Activated T-helper 1 cell treated with anti-CD3 and anti-CD28 coated beads, Interleukin-2, amount 50 U/mL, for 16 hours (primary cell): ENCODE measurements around the gene NCBP3.

ENCODE experiments used
- DNase-seq, 2 donors: peaks; one replicate each; pipeline ENCODE4 v3.0.0-alpha.2; 2020; ENCODE audit warnings: low read depth in 1 of 2, low spot score in 1 of 2

Gene NCBP3

DNA sequence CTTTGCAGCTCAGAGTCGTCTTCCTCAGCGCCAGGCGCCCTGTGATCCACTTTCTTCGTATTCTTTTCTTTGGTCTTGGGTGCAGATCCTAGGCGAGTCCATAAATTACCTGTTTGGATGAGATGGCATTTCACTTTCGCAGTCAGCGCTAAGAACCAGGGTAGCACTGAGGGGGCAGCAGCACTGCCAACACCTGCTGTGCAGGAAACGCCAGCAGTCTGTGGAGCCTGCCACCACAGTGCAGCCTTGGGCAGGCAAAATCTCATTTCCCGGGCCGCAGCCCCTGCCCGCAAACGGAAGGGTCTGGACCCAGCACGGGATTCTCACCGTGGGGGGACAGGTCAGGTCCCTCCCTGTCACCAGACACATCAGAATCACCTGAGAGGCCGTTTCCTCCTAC lies 32.9 kb downstream of the NCBP3 start:
- no peak for DNase-seq

DNA sequence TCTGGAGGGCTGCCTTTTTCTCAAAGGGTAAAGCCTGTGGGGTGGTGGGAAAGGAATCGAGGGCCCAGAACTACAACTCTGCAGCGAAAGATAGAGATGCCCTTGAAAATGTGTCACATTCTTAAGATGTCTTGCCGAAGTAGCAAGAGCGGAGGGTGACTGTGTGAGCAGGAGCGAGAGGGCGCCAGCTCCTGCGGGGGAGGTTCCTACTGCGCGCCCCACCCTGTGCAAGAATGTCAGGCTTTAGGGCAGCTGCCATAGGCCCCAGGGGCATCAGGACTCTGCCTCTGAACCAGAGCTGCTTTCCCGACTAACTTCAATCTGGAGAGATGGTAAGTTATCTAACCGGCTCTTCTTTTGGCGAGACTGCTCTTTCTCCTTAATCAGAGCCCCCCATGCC lies 33.3 kb downstream of the NCBP3 start:
- DNase-seq, result no peak

DNA sequence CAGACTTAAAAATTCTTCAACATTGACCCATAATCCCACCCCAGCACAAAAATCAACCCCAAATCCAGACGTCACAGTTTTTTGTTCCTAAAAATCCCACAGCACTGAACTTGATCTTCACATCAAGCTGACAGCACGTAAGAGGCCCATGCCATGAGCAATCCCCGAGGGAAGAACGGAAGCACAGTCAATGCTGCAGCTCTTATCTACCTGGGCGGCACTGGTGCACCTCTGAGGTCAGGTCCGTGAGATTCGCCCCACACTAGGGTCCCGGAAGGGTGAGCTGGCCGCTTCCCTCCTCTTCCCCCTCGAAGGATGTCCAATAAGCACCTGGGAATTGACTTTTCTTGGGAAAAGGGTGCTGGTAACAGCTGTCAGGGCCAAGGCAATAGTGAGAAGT lies 33.8 kb downstream of the NCBP3 start:
- DNase-seq, result no peak

DNA sequence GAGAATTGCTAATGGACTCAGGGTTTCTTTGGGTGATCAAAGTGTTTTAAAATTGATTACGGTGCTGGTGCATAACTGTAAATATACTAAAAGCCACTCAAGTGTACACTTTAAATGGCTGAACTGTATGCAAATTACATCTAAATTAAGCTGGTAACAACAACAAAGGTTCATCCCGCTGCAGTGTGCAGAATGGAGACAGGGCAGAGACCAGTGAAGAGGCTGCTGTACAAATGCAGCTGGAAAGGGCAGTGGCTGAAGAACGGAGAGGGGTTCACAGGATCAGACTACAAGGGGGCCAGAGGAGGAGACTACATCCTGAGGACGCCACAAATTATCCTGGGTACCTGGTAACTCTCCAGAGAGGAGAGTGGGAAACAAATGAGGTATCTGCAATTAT lies 36.0 kb downstream of the NCBP3 start:
- DNase-seq, result no peak

DNA sequence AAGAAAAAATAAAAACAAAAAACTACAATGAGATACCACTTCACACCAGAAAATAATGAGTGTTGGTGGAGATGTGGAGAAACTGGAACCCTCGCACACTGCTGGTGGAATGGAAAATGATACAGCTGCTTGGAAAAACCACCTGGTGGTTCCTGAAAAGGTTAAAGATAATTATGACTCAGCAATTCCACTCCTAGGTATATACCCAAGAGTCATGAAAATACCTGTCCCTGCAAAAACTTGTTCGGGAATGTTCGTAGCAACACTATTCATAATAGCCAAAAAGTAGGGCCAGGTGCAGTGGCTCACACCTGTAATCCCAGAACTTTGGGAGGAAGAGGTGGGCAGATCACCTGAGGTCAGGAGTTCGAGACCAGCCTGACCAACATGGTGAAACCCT lies 36.9 kb downstream of the NCBP3 start:
- DNase-seq, result no peak

DNA sequence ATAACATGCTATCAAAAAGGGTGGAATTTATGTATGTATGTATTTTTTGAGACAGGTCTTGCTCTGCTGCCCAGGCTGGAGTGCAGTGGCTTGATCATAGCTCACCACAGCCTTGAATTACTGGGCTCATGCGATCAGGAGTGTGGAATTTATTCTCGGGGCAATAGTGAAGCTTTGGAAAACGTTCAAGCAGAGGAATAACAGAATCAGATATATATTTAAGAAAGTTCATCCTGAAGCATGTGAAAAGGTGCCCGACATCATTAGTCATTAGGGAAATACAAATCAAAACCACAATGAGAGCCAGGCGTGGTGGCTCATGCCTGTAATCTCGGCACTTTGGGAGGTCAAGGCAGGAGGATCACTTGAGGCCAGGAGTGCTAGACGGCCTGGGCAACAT lies 37.3 kb downstream of the NCBP3 start:
- no peak for DNase-seq

DNA sequence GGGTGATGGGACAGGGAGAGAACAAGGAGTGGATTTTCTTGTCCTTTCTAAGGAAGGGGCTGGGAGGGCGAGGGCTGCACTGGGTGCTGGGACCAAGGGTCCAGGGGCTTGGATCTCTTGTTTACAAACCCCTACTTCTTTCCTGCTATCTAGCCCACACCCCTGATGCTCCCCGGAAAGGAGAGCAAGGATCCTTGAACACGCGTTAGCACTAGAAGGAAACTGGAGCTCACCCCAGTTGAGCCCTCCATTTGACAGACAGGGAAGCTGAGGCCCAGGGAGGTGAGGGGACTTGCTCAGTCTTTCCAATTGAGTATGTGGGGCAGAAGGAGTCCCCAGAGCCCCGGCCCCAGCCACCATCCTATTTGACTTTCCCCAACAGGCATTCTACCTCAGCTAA lies 40.5 kb downstream of the NCBP3 start:
- DNase-seq, result no peak

DNA sequence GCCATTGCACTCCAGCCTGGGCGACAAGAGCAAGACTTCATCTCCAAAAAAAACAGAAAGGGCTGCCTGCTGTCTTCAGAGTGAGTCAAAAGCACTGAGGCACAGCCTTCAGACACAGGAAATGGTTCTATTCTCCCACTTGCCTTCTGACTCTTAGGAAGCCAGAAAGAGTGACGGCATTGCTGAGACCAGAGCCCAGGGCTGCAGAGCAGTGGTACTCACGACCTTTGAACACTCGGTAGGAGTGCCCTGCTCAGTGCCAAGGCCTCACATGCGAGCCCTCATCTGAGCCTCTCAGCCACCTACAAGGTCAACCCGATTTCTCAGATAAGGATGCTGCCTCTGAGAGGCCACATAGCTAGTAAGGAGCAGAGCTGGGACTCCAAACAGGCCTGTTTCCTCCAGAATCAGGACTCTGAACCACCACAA lies 41.5 kb downstream of the NCBP3 start:
- no peak for DNase-seq

DNA sequence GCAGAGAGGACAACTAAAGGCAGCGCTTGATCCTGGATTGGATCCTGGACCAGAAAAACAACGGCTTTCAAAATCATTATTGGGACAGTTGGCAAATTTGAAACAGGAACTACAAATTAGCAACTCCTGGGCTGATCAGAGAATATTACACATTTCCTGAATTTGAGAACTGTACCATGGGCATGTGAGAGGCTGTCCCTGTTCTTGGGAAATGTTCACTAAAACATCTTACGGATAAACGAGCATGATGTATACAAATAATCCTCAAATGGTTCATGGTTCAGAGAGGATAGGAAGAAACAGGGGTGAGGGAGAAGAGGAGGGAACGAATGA lies 42.8 kb downstream of the NCBP3 start:
- DNase-seq, result no peak

DNA sequence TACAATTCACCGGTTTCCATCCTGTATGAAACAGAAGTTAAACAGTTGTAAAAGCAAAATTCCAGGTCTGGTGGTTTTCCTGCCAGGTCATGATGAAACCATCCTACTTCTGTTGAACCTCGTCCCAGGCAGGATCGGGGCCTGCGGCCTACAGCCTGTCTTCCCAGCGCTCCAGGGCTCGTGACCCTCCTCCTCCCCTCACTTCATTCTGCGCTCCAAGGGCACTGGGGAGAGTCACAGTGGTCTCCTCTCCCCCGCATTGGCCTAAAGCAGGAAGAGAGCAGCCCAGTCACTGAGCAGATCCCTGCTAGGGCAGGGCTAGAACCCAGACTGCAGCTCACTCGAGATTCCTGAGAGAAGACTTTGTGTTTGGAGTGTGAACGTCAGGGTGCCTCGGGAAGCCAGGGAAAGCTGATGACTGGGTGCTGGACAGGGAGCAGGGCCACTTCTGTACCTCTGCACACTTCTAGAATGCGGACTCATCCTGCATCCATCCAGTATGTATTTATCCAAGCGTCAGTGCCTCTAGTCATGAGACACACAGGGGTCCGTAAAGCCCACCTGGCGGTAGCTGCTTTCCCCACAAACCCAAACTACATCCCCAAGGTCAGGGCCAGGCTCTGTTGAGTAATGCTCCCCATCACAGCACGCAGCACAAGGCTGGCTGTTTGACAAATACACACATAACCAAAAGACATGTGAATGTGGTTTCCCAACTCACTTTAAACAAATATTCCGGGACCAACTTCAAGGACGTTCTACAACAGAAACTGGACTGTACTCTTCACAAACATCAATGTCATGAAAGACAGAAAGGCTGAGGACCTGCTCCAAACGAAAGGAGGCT lies 43.4 kb downstream of the NCBP3 start:
- no peak for DNase-seq

DNA sequence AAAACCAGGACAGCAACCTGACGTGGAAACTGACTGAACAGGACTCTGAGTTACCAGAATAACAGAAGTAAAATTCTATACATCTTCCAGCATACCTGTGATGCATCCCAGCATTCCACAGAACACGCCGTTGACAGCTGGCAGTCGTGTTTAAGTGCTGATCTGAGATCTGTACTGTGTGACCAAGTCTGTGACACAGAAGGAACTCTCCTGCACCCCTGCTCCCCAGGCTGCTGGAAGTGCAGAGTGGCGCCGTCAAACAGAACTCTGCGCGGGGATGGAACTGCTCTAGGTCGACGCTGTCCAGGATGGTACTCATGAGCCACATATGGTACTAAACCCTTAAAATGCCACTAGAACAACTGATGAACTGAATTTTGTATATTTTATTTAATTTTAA lies 44.3 kb downstream of the NCBP3 start:
- DNase-seq, result no peak

DNA sequence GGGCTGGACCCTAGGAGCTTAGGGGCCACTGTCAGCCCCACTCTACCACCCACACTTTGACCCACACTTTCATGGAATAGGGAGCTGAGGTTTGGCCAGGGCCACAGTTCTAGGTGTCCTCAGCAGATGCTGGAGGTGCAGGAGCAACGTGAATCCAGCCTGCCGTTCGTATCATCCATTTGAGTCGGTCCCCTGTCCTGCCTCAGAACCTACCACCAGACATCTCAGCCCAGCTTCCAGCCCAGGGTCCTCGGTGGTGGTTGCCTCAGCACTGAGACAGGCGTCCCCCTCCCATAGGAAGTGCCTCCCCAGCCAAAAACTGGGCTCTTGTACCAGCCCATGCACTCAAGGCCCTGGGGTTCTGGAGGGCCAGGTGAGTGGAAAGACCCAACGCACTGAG lies 44.7 kb downstream of the NCBP3 start:
- no peak for DNase-seq

DNA sequence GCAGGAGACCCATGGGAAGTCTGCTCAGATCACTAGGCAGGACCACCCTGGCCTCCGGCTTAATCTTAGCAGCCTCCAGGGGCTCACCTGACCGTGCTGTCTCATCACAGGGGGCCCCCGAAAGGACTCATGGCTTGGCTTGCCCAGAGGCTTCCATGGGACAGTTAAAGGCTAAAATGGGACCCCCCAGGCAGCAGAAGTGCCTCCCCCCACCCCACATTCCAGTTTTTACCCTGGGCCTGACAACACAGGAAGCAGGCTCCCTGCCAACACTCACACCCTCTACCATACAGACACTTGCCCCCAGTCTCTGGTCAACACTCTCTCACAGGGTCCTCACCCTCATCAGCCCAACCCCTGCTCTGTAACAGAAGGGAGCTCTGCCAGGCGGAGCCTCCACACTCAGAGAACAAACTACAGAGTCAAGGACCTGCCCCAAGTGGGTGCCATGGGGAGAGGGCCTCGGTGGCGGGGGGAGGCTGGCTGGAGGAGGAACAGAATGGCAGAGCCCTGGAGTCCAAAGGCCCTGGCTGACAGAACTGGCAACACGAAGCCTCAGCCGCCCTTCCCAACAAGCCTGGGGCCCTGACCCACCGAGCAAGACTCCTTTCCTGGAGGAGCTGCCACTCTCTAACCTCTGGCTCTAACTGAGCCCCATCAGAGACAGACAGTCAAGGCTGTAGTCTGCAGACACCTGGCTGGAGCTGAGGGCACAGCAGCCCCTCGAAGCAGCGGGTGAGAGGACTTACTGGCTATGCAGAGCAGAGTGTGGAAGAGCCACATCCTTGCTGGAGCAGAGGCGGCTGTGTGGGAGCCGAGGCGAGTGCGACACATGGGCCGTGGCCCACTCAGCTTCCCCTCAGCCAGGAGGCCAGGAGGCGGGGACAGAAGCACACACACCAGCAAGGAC lies 45.4 kb downstream of the NCBP3 start, which contains the start of gene ITGAE:
Gene ITGAE (minus strand): TSS at position 827 of the 910 bp plus-strand sequence. CDS start 44 bp downstream, at position 783.
- DNase-seq, result no peak

DNA sequence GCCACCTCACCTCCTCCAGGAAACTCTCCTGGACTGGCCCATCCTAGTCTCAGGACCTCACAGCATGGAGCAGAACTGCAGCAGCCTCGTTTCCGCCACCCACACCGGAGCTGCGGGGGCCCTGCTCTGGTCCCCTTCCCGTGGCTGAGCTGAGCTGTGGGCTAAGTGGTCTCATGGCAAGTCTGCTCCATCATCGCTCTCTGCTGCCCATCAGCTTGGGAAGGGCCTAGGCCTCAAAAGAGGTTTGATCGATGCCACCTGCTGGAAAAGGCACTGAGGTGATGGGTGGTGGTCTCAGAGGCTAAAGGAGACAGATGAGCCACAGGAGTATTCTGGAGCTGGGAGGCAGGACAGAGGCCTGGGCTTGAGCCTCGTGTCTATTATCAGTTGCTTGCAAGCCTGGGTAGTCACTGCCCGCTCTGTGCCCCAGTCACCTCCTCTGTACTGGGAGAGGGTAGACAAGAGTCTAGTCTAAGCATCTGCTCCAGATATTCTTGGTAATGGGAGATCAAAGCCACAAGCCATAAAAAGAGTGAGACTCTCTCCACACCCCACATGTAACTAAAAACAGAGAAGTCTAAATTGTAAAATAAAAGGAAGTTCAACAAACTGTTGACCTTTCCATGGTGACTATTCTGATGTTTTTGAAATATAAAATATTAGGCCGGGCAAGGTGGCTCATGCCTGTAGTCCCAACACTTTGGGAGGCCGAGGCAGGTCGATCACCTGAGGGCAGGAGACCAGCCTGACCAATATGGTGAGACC lies 46.7 kb downstream of the NCBP3 start:
- no peak for DNase-seq

DNA sequence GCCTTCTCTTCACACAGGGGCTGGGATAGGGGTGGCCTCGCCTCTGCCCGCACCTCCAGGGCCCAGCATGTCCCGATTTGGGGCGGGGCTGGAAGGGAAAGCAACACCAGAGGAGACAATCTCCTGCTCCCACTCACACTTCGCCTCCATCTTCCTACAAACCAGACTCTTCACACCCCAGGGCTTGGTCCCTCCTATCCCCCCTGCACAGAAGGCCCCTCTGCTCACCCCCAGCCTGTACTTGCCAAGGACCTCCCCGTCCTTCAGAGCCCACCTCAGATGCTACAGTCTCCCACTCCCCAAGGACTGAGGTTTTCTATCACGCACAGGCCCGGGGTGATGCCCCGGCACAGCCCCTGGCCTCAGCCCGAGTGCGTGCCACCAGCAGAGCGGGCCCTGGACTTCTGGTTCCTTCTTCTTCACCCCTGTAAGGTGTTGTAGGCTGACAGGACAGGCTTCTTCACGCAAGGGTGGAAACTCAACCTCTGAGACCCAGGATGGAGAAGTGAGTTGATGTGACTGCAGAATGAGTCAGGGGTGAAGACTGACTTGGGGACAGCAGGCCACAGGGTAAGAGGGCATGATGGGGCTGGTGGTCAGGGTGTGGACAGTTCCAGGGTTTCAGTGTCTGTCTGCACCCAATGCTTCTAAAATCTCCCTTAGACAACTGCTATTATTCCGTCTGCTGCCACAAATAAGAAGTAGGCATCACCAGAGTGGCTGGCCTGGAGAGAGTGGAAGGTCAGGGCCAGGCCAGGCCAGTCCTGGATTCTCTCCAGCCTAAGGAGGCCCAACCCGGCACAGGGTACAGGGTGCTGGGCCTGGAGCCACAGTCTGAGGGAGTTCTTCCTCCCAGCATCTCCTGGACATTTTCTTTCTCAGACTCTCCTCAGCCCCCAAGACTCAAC lies 47.5 kb downstream of the NCBP3 start:
- no peak for DNase-seq

DNA sequence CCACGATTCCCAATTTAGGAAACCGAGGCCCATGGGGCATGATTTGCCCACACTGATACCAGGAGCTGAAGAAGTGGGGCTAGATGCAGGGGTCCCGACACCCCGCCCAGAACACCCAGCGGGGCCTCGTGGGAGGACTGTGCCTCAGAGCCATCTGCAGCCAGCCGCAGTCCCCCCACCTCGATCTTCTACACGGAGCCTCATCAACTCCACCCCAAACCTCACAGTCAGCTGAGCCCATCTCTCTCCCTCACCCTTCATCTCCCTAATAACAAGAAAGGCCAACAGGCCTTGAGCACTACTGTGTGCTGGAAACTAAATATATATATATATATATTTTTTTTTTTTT lies 49.2 kb downstream of the NCBP3 start:
- DNase-seq, result no peak

DNA sequence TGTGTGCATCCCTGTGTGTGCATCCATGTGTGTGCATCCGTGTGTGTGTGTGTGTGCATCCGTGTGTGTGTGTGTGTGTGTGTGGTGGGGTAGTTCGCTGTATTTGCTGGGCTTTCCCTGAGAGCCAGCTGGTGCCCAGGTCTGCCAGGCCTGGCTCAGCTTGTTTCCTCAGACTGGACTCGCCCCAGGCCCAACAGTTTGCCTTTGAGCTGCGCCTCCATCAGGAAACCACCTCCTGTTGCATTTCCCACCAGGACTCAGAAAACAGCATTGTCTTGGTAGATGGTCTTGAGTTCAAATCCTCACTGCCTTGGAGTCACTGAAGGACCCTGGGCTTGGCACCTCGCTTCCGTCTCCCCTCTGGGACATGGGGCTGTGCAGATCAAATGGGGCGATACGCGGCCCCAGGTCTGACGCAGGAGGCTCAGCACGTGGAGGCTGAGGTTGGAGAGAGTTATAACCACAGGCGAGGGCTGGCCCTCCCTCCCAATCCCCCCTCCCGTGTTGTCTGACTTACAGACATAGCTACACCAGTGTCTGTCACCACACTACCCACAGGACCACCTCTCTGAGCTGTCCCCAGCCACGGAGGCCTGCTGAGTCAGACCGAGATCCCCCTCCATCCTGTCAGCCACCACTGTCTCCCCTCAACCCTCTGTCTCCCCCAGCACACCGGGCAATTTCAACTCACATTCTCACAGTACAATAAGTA lies 49.8 kb downstream of the NCBP3 start:
- peak; percentile 54 to 55 for DNase-seq

DNA sequence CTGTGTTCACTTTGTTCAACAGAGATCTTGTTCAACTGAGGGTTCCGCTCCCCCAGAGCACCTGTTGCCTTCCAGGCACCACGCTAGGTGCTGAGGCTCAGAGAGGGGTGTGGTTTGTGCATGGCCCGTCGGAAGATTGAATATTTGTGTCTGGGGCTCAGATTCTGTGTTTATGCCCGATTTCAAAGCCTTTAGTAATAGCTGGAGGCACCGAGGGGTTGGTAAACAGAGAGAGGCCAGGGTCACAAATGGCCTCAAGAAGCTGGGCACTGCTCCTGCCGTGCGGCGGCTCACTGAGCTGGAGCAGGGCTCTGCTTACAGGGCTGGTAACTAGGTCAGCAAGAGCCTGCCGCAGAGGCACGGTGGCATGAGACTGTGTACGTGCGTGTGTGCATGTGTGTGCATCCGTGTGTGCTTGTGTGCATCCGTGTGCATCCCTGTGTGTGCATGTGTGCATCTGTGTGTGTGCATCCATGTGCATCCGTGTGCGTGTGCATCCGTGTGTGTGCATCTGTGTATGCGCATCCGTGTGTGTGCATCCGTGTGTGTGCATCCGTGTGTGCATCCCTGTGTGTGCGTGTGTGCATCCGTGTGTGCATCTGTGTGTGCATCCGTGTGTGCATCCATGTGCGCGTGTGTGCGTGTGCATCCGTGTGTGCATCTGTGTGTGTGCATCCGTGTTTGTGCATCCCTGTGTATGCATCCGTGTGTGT lies 50.5 kb downstream of the NCBP3 start:
- DNase-seq, result no peak
